Measurements from ENCODE around the gene COL24A1. TPM values are rescaled to one million over a fixed set of nuclear protein-coding genes. Genes with fewer than 3 reads are reported as not detected.

The COL24A1 gene
- total and polyA plus RNA-seq, 2 of the 8 experiments (the other 6 are each of a cell fraction or from before 2014, with no cell fraction given): 0.23 to 1.1 TPM

GRCh38 chr1:85824066-85824840 is 332.3 kb downstream of the COL24A1 start:
- Histone ChIP-seq H2BK120ac (replicated peaks; ENCODE audit: low read depth, low read length) (no peak overlapping the region), H3K4me2 (ENCODE audit: insufficient read depth in 1 of 2, low read depth in 2 of 2, low read length in 2 of 2) (no peak overlapping the region), H3K4ac (replicated peaks; ENCODE audit: insufficient read length, low read depth, low read length) (no peak overlapping the region), H4K8ac (ENCODE audit: extremely low read depth, insufficient read depth, low read length) (no peak overlapping the region), H2BK12ac (ENCODE audit: low read depth, low read length) (no peak overlapping the region), H3K23me2 (ENCODE audit: low read depth, low read length) (no peaks in the 10 kb centered on the region), H3K56ac (replicated peaks; ENCODE audit: insufficient read length, low read depth, low read length) (no peak overlapping the region), H2AK5ac (ENCODE audit: low read depth, low read length) (no peak overlapping the region), H3K14ac (ENCODE audit: insufficient read length) (no peak overlapping the region), H3K4me3 (ENCODE audit: extremely low read depth in 1 of 4, insufficient read depth in 2 of 4, low read depth in 3 of 4, low read length in 4 of 4) (no peak overlapping the region), H3K18ac (ENCODE audit: extremely low read depth, low read length) (no peak overlapping the region), H3K79me1 (ENCODE audit: low read depth, low read length) (no peaks in the 10 kb centered on the region), H3K27me3 (replicated peaks in 1 of 4; ENCODE audit: control insufficient read depth in 3 of 4, extremely low read depth in 1 of 4, insufficient read depth in 3 of 4, low read length in 3 of 4) (no peaks in the 10 kb centered on the region), H3K79me2 (ENCODE audit: control insufficient read depth in 1 of 2, insufficient read depth in 2 of 2, low read length in 2 of 2) (no peaks in the 10 kb centered on the region), H2BK15ac (ENCODE audit: low read length) (no peak overlapping the region), H4K20me1 (replicated peaks in 1 of 2; ENCODE audit: control insufficient read depth in 1 of 2, insufficient read depth in 2 of 2, low read length in 2 of 2) (no peaks in the 10 kb centered on the region), H2AFZ (ENCODE audit: low read length) (no peak overlapping the region), H4K91ac (replicated peaks; ENCODE audit: insufficient read length, low read length) (no peak overlapping the region), H2BK20ac (ENCODE audit: low read length) (no peak overlapping the region), H3K36me3 (ENCODE audit: control insufficient read depth in 2 of 4, insufficient read depth in 4 of 4, low read length in 3 of 4) (no peaks in the 10 kb centered on the region), H4K5ac (ENCODE audit: insufficient read length, low read depth, low read length) (no peak overlapping the region), H2BK5ac (ENCODE audit: low read depth, low read length) (no peak overlapping the region), H3K23ac (ENCODE audit: insufficient read length) (no peak overlapping the region), H3K9me3 (ENCODE audit: insufficient read depth in 2 of 2, low read depth in 1 of 2, low read length in 1 of 2) (no peaks in the 10 kb centered on the region), H3K27ac (ENCODE audit: low read depth, low read length) (no peak overlapping the region), H3K9ac (replicated peaks in 1 of 4; ENCODE audit: extremely low read depth in 1 of 4, low read depth in 3 of 4, low read length in 3 of 4) (no peak overlapping the region), H3K4me1 (replicated peaks in 1 of 4; ENCODE audit: control insufficient read depth in 3 of 4, insufficient read depth in 4 of 4, low read length in 3 of 4) (no peaks in the 10 kb centered on the region)
- POLR2A ChIA-PET (ENCODE audit: partially characterized antibody): no interaction called here
- CTCF ChIA-PET (ENCODE audit: partially characterized antibody): no interaction called here
- TF ChIP-seq RAD21 (IDR thresholded peaks at IDR 0.05 in 1 of 2, conservative IDR thresholded peaks at IDR 0.05 in 1 of 2; ENCODE audit: low read depth in 2 of 2, low read length in 2 of 2) (peak; percentile 36 to 39; a peak in 2 of 4 replicates), MAFK (IDR thresholded peaks at IDR 0.05; ENCODE audit: low read depth, low read length) (no peak), CTCF (IDR thresholded peaks at IDR 0.05; ENCODE audit: control extremely low read depth in 1 of 3, insufficient read depth in 1 of 3, low read depth in 1 of 3, low read length in 3 of 3) (peak; percentile 26 to 45 (median 31))
- no peak for FAIRE-seq
- WGBS, 2 experiments (ENCODE audit: extremely low coverage in 1 of 2, insufficient coverage in 1 of 2, insufficient read length in 1 of 2, insufficient replicate concordance in 2 of 2, low coverage in 1 of 2, low lambda C conversion rate in 2 of 2, missing lambda C conversion rate in 1 of 2): 88% methylated on average over 9 of the region's 9 CpGs; no CpG with 5 or more reads in 1 of the 2 experiments
- no peak for DNase-seq (ENCODE audit: low read depth in 1 of 2, low spot score in 2 of 2)

All from H1 (cell line).